ENCODE measurements around the gene CCDC185.

The CCDC185 gene

GRCh38 chr1:223426936-223427335, 33.7 kb downstream of the CCDC185 start:
- DNase-seq (ENCODE audit: low read depth), result no peak
- H3K4me3 ChIP-seq (ENCODE audit: low read depth, low read length), result no peak overlapping the region
- TF ChIP-seq, protein P1, sequence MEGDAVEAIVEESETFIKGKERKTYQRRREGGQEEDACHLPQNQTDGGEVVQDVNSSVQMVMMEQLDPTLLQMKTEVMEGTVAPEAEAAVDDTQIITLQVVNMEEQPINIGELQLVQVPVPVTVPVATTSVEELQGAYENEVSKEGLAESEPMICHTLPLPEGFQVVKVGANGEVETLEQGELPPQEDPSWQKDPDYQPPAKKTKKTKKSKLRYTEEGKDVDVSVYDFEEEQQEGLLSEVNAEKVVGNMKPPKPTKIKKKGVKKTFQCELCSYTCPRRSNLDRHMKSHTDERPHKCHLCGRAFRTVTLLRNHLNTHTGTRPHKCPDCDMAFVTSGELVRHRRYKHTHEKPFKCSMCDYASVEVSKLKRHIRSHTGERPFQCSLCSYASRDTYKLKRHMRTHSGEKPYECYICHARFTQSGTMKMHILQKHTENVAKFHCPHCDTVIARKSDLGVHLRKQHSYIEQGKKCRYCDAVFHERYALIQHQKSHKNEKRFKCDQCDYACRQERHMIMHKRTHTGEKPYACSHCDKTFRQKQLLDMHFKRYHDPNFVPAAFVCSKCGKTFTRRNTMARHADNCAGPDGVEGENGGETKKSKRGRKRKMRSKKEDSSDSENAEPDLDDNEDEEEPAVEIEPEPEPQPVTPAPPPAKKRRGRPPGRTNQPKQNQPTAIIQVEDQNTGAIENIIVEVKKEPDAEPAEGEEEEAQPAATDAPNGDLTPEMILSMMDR (IDR thresholded peaks at IDR 0.05; ENCODE audit: control insufficient read depth, extremely low read depth, insufficient read depth), result no peak

- TF ChIP-seq, protein P1 (IDR thresholded peaks at IDR 0.05; ENCODE audit: control insufficient read depth, extremely low read depth, insufficient read depth), result no peak
- no peak overlapping the region for H3K4me3 ChIP-seq (ENCODE audit: low read depth, low read length)
- no peak for DNase-seq (ENCODE audit: low read depth)
Observed at GRCh38 chr1:223429313-223429731, 36.1 kb downstream of the CCDC185 start.

GRCh38 chr1:223429821-223430220, 36.6 kb downstream of the CCDC185 start:
- no peak for DNase-seq (ENCODE audit: low read depth)
- TF ChIP-seq, protein P1 (IDR thresholded peaks at IDR 0.05; ENCODE audit: control insufficient read depth, extremely low read depth, insufficient read depth), result no peak
- H3K4me3 ChIP-seq (ENCODE audit: low read depth, low read length), result no peak overlapping the region

DNA sequence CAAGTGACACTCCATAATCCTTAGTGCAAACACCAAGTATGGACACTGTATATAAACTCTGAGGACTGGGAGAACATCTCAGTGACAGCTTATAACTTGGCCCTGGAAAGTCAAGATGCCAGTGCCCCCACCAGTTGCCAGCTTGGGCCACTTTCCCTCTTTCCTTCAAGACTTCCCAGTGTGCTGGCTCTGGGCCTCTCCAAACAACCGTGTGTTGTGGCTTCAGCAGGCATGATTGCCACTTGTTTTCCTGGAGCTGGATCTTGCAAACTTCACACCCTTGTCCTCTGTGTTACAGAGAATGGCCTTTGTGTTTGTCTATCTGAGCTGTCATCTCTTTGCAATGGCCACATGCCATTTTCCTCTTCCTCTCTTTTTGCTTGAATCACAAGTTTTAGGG, 37.0 kb downstream of the CCDC185 start:
- DNase-seq (ENCODE audit: low read depth), result peak; percentile 55
- TF ChIP-seq, protein P1 (IDR thresholded peaks at IDR 0.05; ENCODE audit: control insufficient read depth, extremely low read depth, insufficient read depth), result no peak
- H3K4me3 ChIP-seq (ENCODE audit: low read depth, low read length), result no peak overlapping the region

GRCh38 chr1:223437151-223437550, 43.9 kb downstream of the CCDC185 start:
- DNase-seq (ENCODE audit: low read depth), result no peak
- H3K4me3 ChIP-seq (ENCODE audit: low read depth, low read length), result no peak overlapping the region
- TF ChIP-seq, protein P1 (IDR thresholded peaks at IDR 0.05; ENCODE audit: control insufficient read depth, extremely low read depth, insufficient read depth), result no peak

GRCh38 chr1:223443397-223443796, 50.2 kb downstream of the CCDC185 start:
- no peak for DNase-seq (ENCODE audit: low read depth)
- TF ChIP-seq, protein P1 (IDR thresholded peaks at IDR 0.05; ENCODE audit: control insufficient read depth, extremely low read depth, insufficient read depth), result no peak
- no peak overlapping the region for H3K4me3 ChIP-seq (ENCODE audit: low read depth, low read length)

DNA sequence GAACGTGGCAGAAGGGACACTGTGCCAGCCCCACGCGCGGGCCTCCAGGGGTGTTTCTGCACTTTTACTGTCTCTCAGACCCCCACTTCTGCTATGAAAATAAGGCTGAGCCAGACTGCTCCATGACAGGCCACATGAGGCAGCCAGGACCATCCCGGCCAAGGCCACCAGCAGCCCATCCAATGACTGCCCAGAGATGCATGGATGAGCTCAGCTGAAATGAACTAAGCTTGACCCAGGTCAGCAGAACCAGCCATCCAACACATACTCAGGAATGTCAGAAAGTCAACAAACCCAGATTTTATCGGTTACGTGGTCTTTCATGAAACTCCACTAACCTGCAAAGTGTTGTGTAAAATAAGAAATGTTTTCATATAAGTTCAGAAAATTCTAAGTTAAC, 51.2 kb downstream of the CCDC185 start:
- H3K4me3 ChIP-seq (ENCODE audit: low read depth, low read length), result no peak overlapping the region
- DNase-seq (ENCODE audit: low read depth), result no peak
- TF ChIP-seq, protein P1 (IDR thresholded peaks at IDR 0.05; ENCODE audit: control insufficient read depth, extremely low read depth, insufficient read depth), result no peak

Data from LNCaP clone FGC (cell line).